Measurements from ENCODE around the gene KPNB1. TPM values are rescaled to one million over a fixed set of nuclear protein-coding genes. Genes with fewer than 3 reads are reported as not detected.

Gene KPNB1
- total RNA-seq, 1 donor from 2014 or later = 160 TPM

GRCh38 chr17:47735139-47735464, 85.4 kb downstream of the KPNB1 start:
- ATAC-seq (ENCODE audit: poor library complexity) = no peak
- intact Hi-C loops (cut with DNase I) = no loop called here

More at GRCh38 chr17:47735139-47735464, 85.4 kb downstream of the KPNB1 start:
- DNase-seq = no peak

Other genes starting within 250 kb of the KPNB1 start
- 97.3 TPM for gene NPEPPS, start 118.8 kb upstream of the KPNB1 start, total RNA-seq
- 16.3 TPM for gene TBKBP1, start 44.2 kb downstream of the KPNB1 start, total RNA-seq
- 0.32 TPM for gene TBX21, start 83.3 kb downstream of the KPNB1 start, total RNA-seq
- 4.8 TPM for gene OSBPL7, start 171.9 kb downstream of the KPNB1 start, total RNA-seq
- 53.5 TPM for gene MRPL10, start 181.6 kb downstream of the KPNB1 start, total RNA-seq
- 0.19 TPM for gene LRRC46, start 181.8 kb downstream of the KPNB1 start, total RNA-seq
- gene SCRN2, start 191.4 kb downstream of the KPNB1 start, total RNA-seq = 24.2 TPM
- 0.08 TPM for gene SP6, start 201.2 kb downstream of the KPNB1 start, total RNA-seq
- 12.4 TPM for gene SP2, start 246.3 kb downstream of the KPNB1 start, total RNA-seq

Data from Right ventricle myocardium superior (tissue), 1 donor.